HEK293T (cell line): ENCODE results near the gene C16orf96.

ENCODE experiments used
- CTCF ChIA-PET: fragments of 350-600 bp; formaldehyde crosslinking; extraction: SDS; loops from one replicate; lab custom pipeline; 2021; ENCODE audit warnings: antibody characterized with exemption, inconsistent platforms; lab: Yijun Ruan, JAX
- POLR2A ChIA-PET: fragments of 350-600 bp; formaldehyde crosslinking; extraction: SDS; loops from one replicate; lab custom pipeline; 2020; ENCODE audit warnings: antibody characterized with exemption, inconsistent platforms; lab: Yijun Ruan, JAX
- DNase-seq: peaks from one replicate; pipeline ENCODE4 v3.0.0; 2012; ENCODE audit warnings: mixed read lengths; ENCODE audit errors: extremely low spot score
- ARNT ChIP-seq: fragments of 450-650 bp; IDR thresholded peaks from 2 replicates; pipeline ENCODE4 v1.6.1; 2017; ENCODE audit warnings: mild to moderate bottlenecking
- BHLHE40 ChIP-seq: fragments of 450-650 bp; IDR thresholded peaks from 2 replicates; pipeline ENCODE4 v1.6.1; 2016; ENCODE audit warnings: mild to moderate bottlenecking, moderate library complexity, borderline replicate concordance
- CTBP1 ChIP-seq: fragments of 450-650 bp; IDR thresholded peaks from 2 replicates; pipeline ENCODE4 v1.6.1; 2016; ENCODE audit warnings: borderline replicate concordance
- ELF4 ChIP-seq: fragments of 450-650 bp; IDR thresholded peaks from 2 replicates; pipeline ENCODE4 v1.6.1; 2017; ENCODE audit warnings: antibody characterized with exemption
- FOXA1 ChIP-seq: fragments of 450-650 bp; IDR thresholded peaks from 2 replicates; pipeline ENCODE4 v1.6.1; 2016; ENCODE audit warnings: mild to moderate bottlenecking
- FOXK2 ChIP-seq: fragments of 450-650 bp; IDR thresholded peaks from 2 replicates; pipeline ENCODE4 v1.6.1; 2016; ENCODE audit warnings: mild to moderate bottlenecking
- FOXM1 ChIP-seq: fragments of 450-650 bp; IDR thresholded peaks from 2 replicates; pipeline ENCODE4 v1.6.1; 2017; ENCODE audit warnings: mild to moderate bottlenecking, borderline replicate concordance
- HDGF ChIP-seq: fragments of 450-650 bp; IDR thresholded peaks from 2 replicates; pipeline ENCODE4 v1.6.1; 2017; ENCODE audit warnings: antibody characterized with exemption, borderline replicate concordance
- L3MBTL2 ChIP-seq: fragments of 450-650 bp; conservative IDR thresholded peaks from 2 replicates; pipeline ENCODE4 v1.6.1; 2016; ENCODE audit warnings: mild to moderate bottlenecking
- LEF1 ChIP-seq: fragments of 450-650 bp; IDR thresholded peaks from 2 replicates; pipeline ENCODE4 v1.6.1; 2017; ENCODE audit warnings: mild to moderate bottlenecking, borderline replicate concordance
- NFRKB ChIP-seq: fragments of 450-650 bp; IDR thresholded peaks from 2 replicates; pipeline ENCODE4 v1.6.1; 2016; ENCODE audit warnings: mild to moderate bottlenecking, moderate library complexity
- PKNOX1 ChIP-seq: fragments of 450-650 bp; IDR thresholded peaks from 2 replicates; pipeline ENCODE4 v1.6.1; 2016
- SP1 ChIP-seq: fragments of 450-650 bp; IDR thresholded peaks from 2 replicates; pipeline ENCODE4 v1.6.1; 2017
- SUZ12 ChIP-seq: fragments of 450-650 bp; IDR thresholded peaks from 2 replicates; pipeline ENCODE4 v1.6.1; 2016; ENCODE audit warnings: mild to moderate bottlenecking
- TARDBP ChIP-seq: fragments of 450-650 bp; IDR thresholded peaks from 2 replicates; pipeline ENCODE4 v1.6.1; 2016
- ZNF384 ChIP-seq: fragments of 450-650 bp; IDR thresholded peaks from 2 replicates; pipeline ENCODE4 v1.6.1; 2016

The C16orf96 gene

GRCh38 chr16:4538350-4539235 lies 17.5 kb upstream of the C16orf96 start, which contains the start of gene CDIP1:
Gene CDIP1, minus strand, starts transcription at chr16:4538773. Its CDS starts 24,643 bp downstream, at chr16:4514130.
- ChIA-PET POLR2A (interaction anchor here (1.1 kb wide), 3 partner anchors 10 to 18 kb away, joined by 3 read pairs; partner anchors contain the start of gene C16orf96), CTCF (interaction anchor here (2.4 kb wide), 1 partner anchor 10 kb away, joined by 15 read pairs; no protein-coding TSS in a partner anchor)
- TF ChIP-seq TARDBP (no peak), L3MBTL2 (peak; percentile 100), SUZ12 (no peak), HDGF (no peak), SP1 (no peak), FOXA1 (no peak), LEF1 (no peak), PKNOX1 (no peak), FOXM1 (no peak), BHLHE40 (no peak), FOXK2 (no peak), CTBP1 (peak; percentile 38; the same call in 1 of the 2 replicates), ZNF384 (no peak), ARNT (no peak), NFRKB (no peak), ELF4 (0 out of 2 replicates have a peak, but pooled peaks have one; percentile 31)
- DNase-seq: peak; percentile 97

- DNase-seq: no peak
- no peak for TF ChIP-seq ZNF384
- TF ChIP-seq ELF4: no peak
- TF ChIP-seq L3MBTL2: no peak
- no peak for TF ChIP-seq FOXM1
- no peak for TF ChIP-seq FOXA1
- no peak for TF ChIP-seq ARNT
- no peak for TF ChIP-seq CTBP1
- no peak for TF ChIP-seq FOXK2
- no peak for TF ChIP-seq SP1
- TF ChIP-seq LEF1: no peak
- TF ChIP-seq NFRKB: no peak
- no peak for TF ChIP-seq BHLHE40
- TF ChIP-seq TARDBP: no peak
- no peak for TF ChIP-seq PKNOX1
- no peak for TF ChIP-seq SUZ12
- no peak for TF ChIP-seq HDGF
- CTCF ChIA-PET: interaction anchor here (2.4 kb wide), 1 partner anchor 9 kb away, joined by 15 read pairs; no protein-coding TSS in a partner anchor
- POLR2A ChIA-PET: interaction anchor here (1.1 kb wide), 1 partner anchor 8 kb away, joined by 3 read pairs; no protein-coding TSS in a partner anchor
These were observed 16.3 kb upstream of the C16orf96 start for GRCh38 chr16:4539716-4540284.

GRCh38 chr16:4544473-4544872 lies 11.7 kb upstream of the C16orf96 start:
- DNase-seq: no peak
- ChIA-PET CTCF (interaction anchor here (0.6 to 1.6 kb wide), 2 partner anchors 26 to 80 kb away, joined by 3 to 7 read pairs; partner anchors contain the start of gene MGRN1), POLR2A (no interaction called here)
- TF ChIP-seq LEF1: no peak
- TF ChIP-seq NFRKB: no peak
- TF ChIP-seq BHLHE40: no peak
- no peak for TF ChIP-seq SP1
- TF ChIP-seq ARNT: no peak

GRCh38 chr16:4548124-4548523 lies 8.0 kb upstream of the C16orf96 start:
- CTCF ChIA-PET: interaction anchor here (0.5 to 1.6 kb wide), 7 partner anchors 9 to 70 kb away, joined by 3 to 15 read pairs (median 4); partner anchors contain the start of gene CDIP1
- DNase-seq: no peak
- no peak for TF ChIP-seq PKNOX1
- TF ChIP-seq FOXA1: no peak
- TF ChIP-seq ARNT: no peak
- TF ChIP-seq TARDBP: no peak
- no peak for TF ChIP-seq CTBP1
- TF ChIP-seq SUZ12: no peak
- no peak for TF ChIP-seq ZNF384
- no peak for TF ChIP-seq HDGF
- TF ChIP-seq ELF4: no peak
- no peak for TF ChIP-seq FOXM1
- no peak for TF ChIP-seq FOXK2
- TF ChIP-seq SP1: no peak
- TF ChIP-seq NFRKB: no peak
- TF ChIP-seq BHLHE40: no peak
- TF ChIP-seq L3MBTL2: no peak
- TF ChIP-seq LEF1: no peak
- POLR2A ChIA-PET: interaction anchor here (1.1 kb wide), 1 partner anchor 9 kb away, joined by 3 read pairs; no protein-coding TSS in a partner anchor

- CTCF ChIA-PET: no interaction called here
- DNase-seq: no peak
- POLR2A ChIA-PET: interaction anchor here (1.1 kb wide), 1 partner anchor 12 kb away, joined by 3 read pairs; the partner anchor contains the start of gene CDIP1
These were observed 5.5 kb upstream of the C16orf96 start for GRCh38 chr16:4550591-4550990.

More at GRCh38 chr16:4550591-4550990, 5.5 kb upstream of the C16orf96 start:
- TF ChIP-seq L3MBTL2: no peak
- TF ChIP-seq SUZ12: no peak
- TF ChIP-seq CTBP1: no peak
- no peak for TF ChIP-seq FOXK2
